ENCODE measurements around the gene HTR3D. TPM values are rescaled to one million over a fixed set of nuclear protein-coding genes. Genes with fewer than 3 reads are reported as not detected.

HTR3D gene
- total and polyA plus RNA-seq, 4 donors = not detected

GRCh38 chr3:184045995-184046394 is 14.5 kb downstream of the HTR3D start:
- Histone ChIP-seq H3K9me3 (ENCODE audit: control insufficient read depth, low read length) (no peaks in the 10 kb centered on the region), H3K27me3 (ENCODE audit: control insufficient read depth in 1 of 2, insufficient read depth in 2 of 2, low read length in 1 of 2) (no peaks in the 10 kb centered on the region), H3K4me3 (ENCODE audit: low read length in 2 of 2) (no peak overlapping the region), H3K36me3 (ENCODE audit: control insufficient read depth in 1 of 2, insufficient read depth in 2 of 2, low read length in 1 of 2) (no peaks in the 10 kb centered on the region), H3K27ac (ENCODE audit: low read depth in 1 of 2, low read length in 2 of 2) (no peak overlapping the region), H3K4me1 (ENCODE audit: control insufficient read depth in 1 of 2, insufficient read depth in 2 of 2, low read length in 2 of 2) (no peaks in the 10 kb centered on the region)
- 89 to 95% methylated on average over 5 of the region's 5 CpGs for WGBS, 2 donors
- ATAC-seq (ENCODE audit: low FRiP score) (no peak), DNase-seq (no peak)
- intact Hi-C loops (cut with DNase I) = no loop called here

DNA sequence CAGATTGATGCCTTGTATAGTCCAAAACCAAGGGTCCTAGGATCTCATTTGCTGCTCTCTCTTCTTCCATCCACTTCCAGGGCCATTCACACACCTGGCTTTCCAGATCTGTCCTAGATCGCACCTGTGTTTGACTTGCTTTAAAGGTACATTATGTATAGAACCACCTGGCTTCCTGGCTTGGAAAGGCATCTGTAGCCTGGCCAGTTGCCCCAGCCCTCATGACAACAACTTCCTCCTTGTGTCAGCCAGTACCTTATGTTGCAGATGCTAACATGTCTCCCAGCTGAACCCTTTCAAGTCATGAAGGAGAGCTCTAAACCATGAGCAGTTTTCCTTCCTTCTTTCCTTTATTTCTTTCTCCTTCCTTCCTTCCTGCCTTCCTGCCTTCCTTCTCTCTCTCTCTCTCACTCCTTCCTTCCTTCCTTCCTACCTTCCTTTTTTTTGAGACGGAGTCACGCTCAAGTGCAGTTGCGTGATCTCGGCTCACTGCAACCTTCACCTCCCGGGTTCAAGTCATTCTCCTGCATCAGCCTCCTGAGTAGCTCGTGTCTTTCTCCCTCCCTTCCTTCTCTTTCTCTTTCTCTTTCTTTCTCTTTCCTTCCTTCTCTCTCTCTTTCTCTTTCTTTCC is 18.8 kb downstream of the HTR3D start:
- H3K4me3 ChIP-seq (ENCODE audit: low read length in 2 of 2) = no peak overlapping the region
- no peaks in the 10 kb centered on the region for H3K9me3 ChIP-seq (ENCODE audit: control insufficient read depth, low read length)
- DNase-seq = no peak
- no peaks in the 10 kb centered on the region for H3K36me3 ChIP-seq (ENCODE audit: control insufficient read depth in 1 of 2, insufficient read depth in 2 of 2, low read length in 1 of 2)
- H3K27me3 ChIP-seq (ENCODE audit: control insufficient read depth in 1 of 2, insufficient read depth in 2 of 2, low read length in 1 of 2) = no peaks in the 10 kb centered on the region
- H3K27ac ChIP-seq (ENCODE audit: low read depth in 1 of 2, low read length in 2 of 2) = no peak overlapping the region
- intact Hi-C loops (cut with DNase I) = no loop called here
- no peak for ATAC-seq (ENCODE audit: low FRiP score)
- no peaks in the 10 kb centered on the region for H3K4me1 ChIP-seq (ENCODE audit: control insufficient read depth in 1 of 2, insufficient read depth in 2 of 2, low read length in 2 of 2)
- WGBS, 2 donors = 86 to 89% methylated on average over 7 of the region's 7 CpGs

DNA sequence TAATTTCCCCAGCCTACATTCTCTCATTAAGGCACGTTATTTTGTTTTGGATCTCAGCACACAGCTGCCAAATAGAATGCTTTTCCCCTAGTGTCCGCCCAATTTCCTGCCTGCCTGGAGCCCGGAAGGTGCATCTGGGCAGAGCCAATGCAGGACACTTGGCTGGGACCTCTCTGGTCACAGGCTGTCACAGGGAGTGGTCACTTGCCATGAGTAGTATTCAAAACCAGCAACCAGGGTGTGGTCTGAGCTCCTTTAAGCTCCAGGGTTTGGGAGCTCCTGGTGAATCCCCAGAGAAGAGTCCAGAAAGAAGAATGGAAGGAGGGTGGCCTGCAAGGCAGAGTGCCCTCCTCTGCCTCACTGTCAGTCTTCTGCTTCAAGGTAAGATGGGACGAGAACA is 21.2 kb downstream of the HTR3D start, which contains the start of gene HTR3C:
TSS of gene HTR3C (plus strand) at position 281 of the 400 bp plus-strand sequence. CDS start at position 315, 34 bp downstream.
- H3K9me3 ChIP-seq (ENCODE audit: control insufficient read depth, low read length) = no peaks in the 10 kb centered on the region
- intact Hi-C loops (cut with DNase I) = no loop called here
- no peak within 1 kb of the TSS for H3K27ac ChIP-seq (ENCODE audit: low read depth in 1 of 2, low read length in 2 of 2)
- ATAC-seq (ENCODE audit: low FRiP score) (no peak), DNase-seq (no peak)
- no peaks in the 10 kb centered on the region for H3K27me3 ChIP-seq (ENCODE audit: control insufficient read depth in 1 of 2, insufficient read depth in 2 of 2, low read length in 1 of 2)
- no peaks in the 10 kb centered on the region for H3K36me3 ChIP-seq (ENCODE audit: control insufficient read depth in 1 of 2, insufficient read depth in 2 of 2, low read length in 1 of 2)
- H3K4me1 ChIP-seq (ENCODE audit: control insufficient read depth in 1 of 2, insufficient read depth in 2 of 2, low read length in 2 of 2) = no peaks in the 10 kb centered on the region
- 65 to 66% methylated on average over 4 of the region's 4 CpGs for WGBS, 2 donors
- H3K4me3 ChIP-seq (ENCODE audit: low read length in 2 of 2) = no peak within 1 kb of the TSS

GRCh38 chr3:184058029-184058428 is 26.5 kb downstream of the HTR3D start:
- ATAC-seq (ENCODE audit: low FRiP score) (no peak), DNase-seq (no peak)
- Histone ChIP-seq H3K27ac (ENCODE audit: low read depth in 1 of 2, low read length in 2 of 2) (no peak overlapping the region), H3K36me3 (ENCODE audit: control insufficient read depth in 1 of 2, insufficient read depth in 2 of 2, low read length in 1 of 2) (no peaks in the 10 kb centered on the region), H3K4me1 (ENCODE audit: control insufficient read depth in 1 of 2, insufficient read depth in 2 of 2, low read length in 2 of 2) (no peaks in the 10 kb centered on the region), H3K4me3 (ENCODE audit: low read length in 2 of 2) (no peak overlapping the region), H3K27me3 (ENCODE audit: control insufficient read depth in 1 of 2, insufficient read depth in 2 of 2, low read length in 1 of 2) (no peaks in the 10 kb centered on the region), H3K9me3 (ENCODE audit: control insufficient read depth, low read length) (no peaks in the 10 kb centered on the region)
- intact Hi-C loops (cut with DNase I) = no loop called here
- 54 to 58% methylated on average over 9 of the region's 9 CpGs for WGBS, 2 donors

- DNase-seq (no peak), ATAC-seq (ENCODE audit: low FRiP score) (no peak)
- intact Hi-C loops (cut with DNase I) = no loop called here
- 50 to 59% methylated on average over 7 of the region's 7 CpGs for WGBS, 2 donors
- no peaks in the 10 kb centered on the region for H3K9me3 ChIP-seq (ENCODE audit: control insufficient read depth, low read length)
- no peaks in the 10 kb centered on the region for H3K36me3 ChIP-seq (ENCODE audit: control insufficient read depth in 1 of 2, insufficient read depth in 2 of 2, low read length in 1 of 2)
- H3K27ac ChIP-seq (ENCODE audit: low read depth in 1 of 2, low read length in 2 of 2) = no peak overlapping the region
- no peaks in the 10 kb centered on the region for H3K4me1 ChIP-seq (ENCODE audit: control insufficient read depth in 1 of 2, insufficient read depth in 2 of 2, low read length in 2 of 2)
- no peaks in the 10 kb centered on the region for H3K27me3 ChIP-seq (ENCODE audit: control insufficient read depth in 1 of 2, insufficient read depth in 2 of 2, low read length in 1 of 2)
- no peak overlapping the region for H3K4me3 ChIP-seq (ENCODE audit: low read length in 2 of 2)
These were observed 27.9 kb downstream of the HTR3D start for GRCh38 chr3:184059424-184059823.

DNA sequence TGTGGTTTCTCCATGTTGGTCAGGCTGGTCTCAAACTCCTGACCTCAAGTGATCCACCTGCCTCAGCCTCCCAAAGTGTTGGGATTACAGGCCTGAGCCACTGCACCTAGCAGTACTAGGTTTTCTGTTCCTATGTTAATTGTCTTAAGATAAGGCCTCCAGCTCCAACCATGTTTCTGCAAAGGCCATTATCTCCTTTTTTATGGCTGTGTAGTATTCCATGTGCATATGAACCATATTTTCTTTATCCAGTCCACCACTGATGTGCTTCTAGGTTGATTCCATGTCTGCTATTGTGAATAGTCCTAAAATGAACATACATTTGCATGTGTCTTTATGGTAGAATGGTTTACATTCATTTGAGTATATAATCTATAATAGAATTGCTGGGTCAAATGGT is 31.1 kb downstream of the HTR3D start:
- no peak for DNase-seq
- H3K27ac ChIP-seq (ENCODE audit: low read depth in 1 of 2, low read length in 2 of 2) = no peak overlapping the region
- H3K36me3 ChIP-seq (ENCODE audit: control insufficient read depth in 1 of 2, insufficient read depth in 2 of 2, low read length in 1 of 2) = no peaks in the 10 kb centered on the region
- no peaks in the 10 kb centered on the region for H3K27me3 ChIP-seq (ENCODE audit: control insufficient read depth in 1 of 2, insufficient read depth in 2 of 2, low read length in 1 of 2)
- H3K4me1 ChIP-seq (ENCODE audit: control insufficient read depth in 1 of 2, insufficient read depth in 2 of 2, low read length in 2 of 2) = no peaks in the 10 kb centered on the region
- H3K9me3 ChIP-seq (ENCODE audit: control insufficient read depth, low read length) = no peaks in the 10 kb centered on the region
- no peak overlapping the region for H3K4me3 ChIP-seq (ENCODE audit: low read length in 2 of 2)
- no peak for ATAC-seq (ENCODE audit: low FRiP score)
- intact Hi-C loops (cut with DNase I) = no loop called here

DNA sequence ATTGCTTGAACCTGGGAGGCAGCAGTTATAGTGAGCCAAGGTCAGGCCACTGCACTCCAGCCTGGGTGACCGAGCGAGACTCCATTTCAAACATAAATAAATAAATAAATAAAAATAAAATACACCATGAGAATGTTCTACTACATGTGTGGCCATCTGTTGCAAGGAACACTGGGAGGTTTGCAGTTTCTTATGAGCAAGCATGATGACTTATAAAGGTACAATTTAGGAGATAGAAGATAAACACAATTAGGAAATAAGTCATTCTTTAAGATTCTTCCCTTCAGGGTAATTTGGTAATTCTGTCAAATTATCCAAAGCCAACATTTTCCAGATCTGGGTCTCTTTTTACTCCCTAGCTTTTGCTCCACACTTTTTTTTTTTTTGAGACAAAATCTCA is 34.7 kb downstream of the HTR3D start:
- no peaks in the 10 kb centered on the region for H3K27me3 ChIP-seq (ENCODE audit: control insufficient read depth in 1 of 2, insufficient read depth in 2 of 2, low read length in 1 of 2)
- DNase-seq (no peak), ATAC-seq (ENCODE audit: low FRiP score) (no peak)
- WGBS, 2 donors = 65 to 79% methylated on average over 2 of the region's 2 CpGs
- H3K27ac ChIP-seq (ENCODE audit: low read depth in 1 of 2, low read length in 2 of 2) = no peak overlapping the region
- H3K4me3 ChIP-seq (ENCODE audit: low read length in 2 of 2) = no peak overlapping the region
- no peaks in the 10 kb centered on the region for H3K36me3 ChIP-seq (ENCODE audit: control insufficient read depth in 1 of 2, insufficient read depth in 2 of 2, low read length in 1 of 2)
- no peaks in the 10 kb centered on the region for H3K9me3 ChIP-seq (ENCODE audit: control insufficient read depth, low read length)
- no peaks in the 10 kb centered on the region for H3K4me1 ChIP-seq (ENCODE audit: control insufficient read depth in 1 of 2, insufficient read depth in 2 of 2, low read length in 2 of 2)
- intact Hi-C loops (cut with DNase I) = no loop called here

DNA sequence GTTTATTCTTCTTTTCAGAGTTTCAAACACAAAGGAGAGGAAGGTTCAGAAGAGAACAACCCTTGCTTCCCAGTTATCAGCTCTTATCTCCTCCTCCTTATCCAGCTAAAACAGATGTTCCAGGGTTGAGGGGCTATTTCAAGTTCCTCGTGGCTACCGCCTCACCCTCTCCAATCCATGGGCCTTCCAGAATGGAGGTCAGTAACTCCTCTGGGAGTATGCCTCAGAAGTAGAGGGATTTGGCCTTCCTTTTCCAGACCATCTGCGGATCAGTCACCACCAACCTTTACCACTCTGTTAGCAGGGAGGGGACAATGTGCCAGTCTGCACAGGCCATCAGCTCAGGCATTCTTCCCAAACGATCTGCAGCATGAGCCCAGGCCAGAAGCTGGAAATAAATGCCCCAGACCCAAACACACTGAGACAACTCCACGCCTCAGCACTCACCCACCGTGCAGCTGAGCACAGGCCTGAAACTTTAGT is 36.1 kb downstream of the HTR3D start:
- no peaks in the 10 kb centered on the region for H3K4me1 ChIP-seq (ENCODE audit: control insufficient read depth in 1 of 2, insufficient read depth in 2 of 2, low read length in 2 of 2)
- intact Hi-C loops (cut with DNase I) = no loop called here
- 70 to 72% methylated on average over 6 of the region's 6 CpGs for WGBS, 2 donors

GRCh38 chr3:184068344-184068743 is 36.8 kb downstream of the HTR3D start:
- no peak overlapping the region for H3K4me3 ChIP-seq (ENCODE audit: low read length in 2 of 2)
- WGBS, 2 donors = 89 to 96% methylated on average over 5 of the region's 5 CpGs
- no peaks in the 10 kb centered on the region for H3K4me1 ChIP-seq (ENCODE audit: control insufficient read depth in 1 of 2, insufficient read depth in 2 of 2, low read length in 2 of 2)
- no peaks in the 10 kb centered on the region for H3K36me3 ChIP-seq (ENCODE audit: control insufficient read depth in 1 of 2, insufficient read depth in 2 of 2, low read length in 1 of 2)
- no peak overlapping the region for H3K27ac ChIP-seq (ENCODE audit: low read depth in 1 of 2, low read length in 2 of 2)
- H3K27me3 ChIP-seq (ENCODE audit: control insufficient read depth in 1 of 2, insufficient read depth in 2 of 2, low read length in 1 of 2) = no peaks in the 10 kb centered on the region
- intact Hi-C loops (cut with DNase I) = no loop called here
- DNase-seq = no peak
- no peak for ATAC-seq (ENCODE audit: low FRiP score)
- H3K9me3 ChIP-seq (ENCODE audit: control insufficient read depth, low read length) = no peaks in the 10 kb centered on the region

More for the DNA sequence above, 36.1 kb downstream of the HTR3D start:
- Histone ChIP-seq H3K27ac (ENCODE audit: low read depth in 1 of 2, low read length in 2 of 2) (no peak overlapping the region), H3K36me3 (ENCODE audit: control insufficient read depth in 1 of 2, insufficient read depth in 2 of 2, low read length in 1 of 2) (no peaks in the 10 kb centered on the region), H3K4me3 (ENCODE audit: low read length in 2 of 2) (no peak overlapping the region), H3K27me3 (ENCODE audit: control insufficient read depth in 1 of 2, insufficient read depth in 2 of 2, low read length in 1 of 2) (no peaks in the 10 kb centered on the region), H3K9me3 (ENCODE audit: control insufficient read depth, low read length) (no peaks in the 10 kb centered on the region)
- DNase-seq (no peak), ATAC-seq (ENCODE audit: low FRiP score) (no peak)
